ENCODE results near the gene MEF2C.

Gene MEF2C

DNA sequence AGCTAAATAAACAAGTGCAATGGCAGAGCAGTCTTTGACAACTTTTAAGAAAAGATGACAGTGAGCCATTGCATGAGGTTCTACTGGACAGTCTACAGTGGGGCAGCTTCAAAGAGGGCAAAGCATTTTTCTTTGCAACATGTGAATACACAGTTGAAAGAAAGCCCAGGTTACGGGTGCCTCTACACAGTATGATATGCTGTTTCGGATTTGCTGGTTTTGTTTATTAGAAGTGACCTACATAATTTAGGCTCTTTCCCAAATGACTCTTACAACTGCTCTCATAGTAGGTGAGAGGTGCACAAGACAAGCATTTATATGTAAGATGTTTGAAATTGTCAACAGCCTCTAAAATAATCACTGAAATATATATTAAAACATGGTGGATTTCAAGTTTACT, 62.4 kb downstream of the MEF2C start:
- WGBS (ENCODE audit: insufficient coverage, insufficient read length), result no CpG with 5 or more reads among the region's 2 CpGs
- DNase-seq (ENCODE audit: low read depth, low spot score), result no peak

DNA sequence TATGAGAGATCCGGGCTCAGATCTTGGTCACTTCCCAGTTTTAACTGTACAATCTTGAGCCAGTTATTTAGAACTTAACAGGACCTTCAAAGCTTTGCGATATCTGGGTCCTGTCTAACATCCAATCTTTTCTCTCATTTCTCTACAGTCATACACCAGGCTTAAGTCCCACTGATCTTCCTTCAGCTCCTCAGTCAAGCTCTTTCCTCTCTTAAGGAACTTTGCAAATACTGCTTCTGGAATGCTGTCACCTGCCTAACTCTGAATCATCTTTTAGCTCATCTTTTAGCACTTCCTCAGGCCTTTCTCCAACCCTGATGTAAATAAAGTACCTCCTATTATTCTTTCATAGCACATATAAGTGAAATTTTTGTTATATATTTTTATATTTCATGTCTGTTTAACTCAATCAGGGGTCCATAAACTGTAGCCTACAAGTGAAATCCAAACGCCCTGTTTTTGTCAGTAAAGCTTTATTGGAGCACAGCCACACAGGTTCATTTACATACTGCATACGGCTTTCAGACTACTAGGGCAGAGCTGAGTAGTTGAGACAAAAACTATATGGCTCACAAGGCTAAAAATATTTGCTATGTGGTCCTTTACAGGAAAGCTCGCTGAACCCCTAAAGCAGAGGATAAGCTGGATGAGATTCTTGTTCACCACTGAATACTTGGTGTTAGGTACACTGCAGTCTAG, 63.5 kb downstream of the MEF2C start:
- no CpG with 5 or more reads among the region's 5 CpGs for WGBS (ENCODE audit: insufficient coverage, insufficient read length)
- H3K27ac ChIP-seq (ENCODE audit: low read length), result no peak overlapping the region
- DNase-seq (ENCODE audit: low read depth, low spot score), result no peak
- H3K27me3 ChIP-seq (ENCODE audit: control insufficient read depth, insufficient read depth, low read length), result no peaks in the 10 kb centered on the region
- no peaks in the 10 kb centered on the region for H3K9me3 ChIP-seq (ENCODE audit: control insufficient read depth, insufficient read depth, low read length)
- H3K4me1 ChIP-seq (ENCODE audit: control insufficient read depth, insufficient read depth, low read length), result no peaks in the 10 kb centered on the region; the same call in 1 of the 2 replicates
- no peak overlapping the region for H3K4me3 ChIP-seq (ENCODE audit: low read length)
- no peaks in the 10 kb centered on the region for H3K36me3 ChIP-seq (ENCODE audit: control insufficient read depth, insufficient read depth, low read length)

More for the DNA sequence above, 62.4 kb downstream of the MEF2C start:
- Histone ChIP-seq H3K4me1 (ENCODE audit: control insufficient read depth, insufficient read depth, low read length) (no peaks in the 10 kb centered on the region; the same call in 1 of the 2 replicates), H3K27ac (ENCODE audit: low read length) (no peak overlapping the region), H3K4me3 (ENCODE audit: low read length) (no peak overlapping the region), H3K36me3 (ENCODE audit: control insufficient read depth, insufficient read depth, low read length) (no peaks in the 10 kb centered on the region), H3K27me3 (ENCODE audit: control insufficient read depth, insufficient read depth, low read length) (no peaks in the 10 kb centered on the region), H3K9me3 (ENCODE audit: control insufficient read depth, insufficient read depth, low read length) (no peaks in the 10 kb centered on the region)

DNA sequence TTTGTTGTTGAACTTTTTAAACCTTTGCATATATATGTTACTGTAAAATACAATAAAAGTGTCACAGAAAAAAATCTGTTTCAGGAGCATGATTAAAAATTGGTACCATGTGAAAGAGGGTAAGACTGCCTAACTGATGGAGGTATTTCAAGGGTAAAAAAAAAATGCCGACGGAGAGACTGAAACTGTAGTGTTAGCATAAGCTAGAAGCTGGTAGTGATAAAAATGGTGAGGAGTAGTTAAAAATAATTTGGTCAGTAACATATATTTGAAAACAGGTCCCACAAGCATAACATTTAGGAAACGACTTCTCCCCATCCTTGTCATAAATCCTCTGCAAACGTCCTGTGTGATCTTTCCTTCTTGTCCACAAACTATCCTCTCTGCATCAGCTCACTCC, 64.7 kb downstream of the MEF2C start:
- H3K27me3 ChIP-seq (ENCODE audit: control insufficient read depth, insufficient read depth, low read length), result no peaks in the 10 kb centered on the region
- no peak overlapping the region for H3K27ac ChIP-seq (ENCODE audit: low read length)
- H3K4me1 ChIP-seq (ENCODE audit: control insufficient read depth, insufficient read depth, low read length), result peaks cover 1% of the 10 kb centered on the region; the same call in 1 of the 2 replicates
- H3K36me3 ChIP-seq (ENCODE audit: control insufficient read depth, insufficient read depth, low read length), result no peaks in the 10 kb centered on the region
- no CpG with 5 or more reads among the region's 4 CpGs for WGBS (ENCODE audit: insufficient coverage, insufficient read length)
- H3K9me3 ChIP-seq (ENCODE audit: control insufficient read depth, insufficient read depth, low read length), result no peaks in the 10 kb centered on the region
- no peak overlapping the region for H3K4me3 ChIP-seq (ENCODE audit: low read length)
- no peak for DNase-seq (ENCODE audit: low read depth, low spot score)

DNA sequence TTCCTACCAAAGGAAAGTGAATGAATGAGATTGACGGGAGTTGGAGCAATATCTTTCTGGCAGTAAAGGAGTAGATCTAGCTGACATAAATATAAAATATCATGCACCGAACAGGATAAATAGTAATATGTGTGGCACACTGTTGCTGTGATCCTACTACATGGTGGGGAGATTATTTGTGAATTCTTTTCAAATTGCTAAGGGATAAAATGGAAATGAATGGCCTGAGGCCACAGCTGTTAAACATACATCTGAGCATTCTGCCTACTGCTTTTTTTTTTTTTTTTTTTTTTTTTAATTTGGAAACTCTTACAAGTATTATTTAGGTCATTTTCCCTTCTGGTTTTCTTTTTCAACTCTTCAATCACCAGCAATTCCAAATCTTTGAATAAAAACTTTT, 66.8 kb downstream of the MEF2C start:
- WGBS (ENCODE audit: insufficient coverage, insufficient read length), result no CpG with 5 or more reads among the region's 2 CpGs

DNA sequence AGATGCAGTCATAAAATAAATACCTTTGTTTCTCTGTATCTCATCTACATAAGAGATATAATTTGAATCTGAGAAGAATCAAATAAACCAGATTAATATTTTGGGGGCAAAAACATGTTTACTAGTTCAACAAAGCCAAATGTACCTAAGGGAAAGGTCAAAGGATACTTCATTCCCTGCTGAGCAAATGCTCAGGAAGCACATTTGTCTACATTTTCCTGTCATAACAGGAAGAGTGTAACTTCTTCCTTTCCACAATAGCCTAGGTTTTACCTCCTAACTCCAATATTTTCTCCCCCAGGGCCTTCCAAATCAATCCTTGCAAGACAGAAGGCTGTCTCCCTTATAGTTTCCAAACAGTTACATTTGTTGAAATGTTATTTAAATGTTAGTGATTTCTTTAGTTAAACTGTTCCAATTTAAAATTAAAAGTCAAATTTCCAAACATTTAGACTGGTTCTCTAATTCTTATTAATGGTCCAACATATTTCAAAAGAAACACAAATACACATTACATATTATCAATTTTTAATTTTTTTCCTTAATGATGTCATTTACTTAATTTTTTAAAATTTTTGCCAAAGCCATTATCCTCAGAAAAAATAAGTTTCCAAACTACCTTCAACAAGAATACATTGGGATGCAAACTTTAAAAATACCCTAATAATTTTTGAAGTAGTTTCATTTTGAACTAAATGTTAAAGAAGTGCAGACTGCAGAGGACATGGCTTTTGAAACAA, 67.8 kb downstream of the MEF2C start:
- Histone ChIP-seq H3K4me3 (ENCODE audit: low read length) (no peak overlapping the region), H3K4me1 (ENCODE audit: control insufficient read depth, insufficient read depth, low read length) (peaks cover 1% of the 10 kb centered on the region; the same call in 1 of the 2 replicates), H3K36me3 (ENCODE audit: control insufficient read depth, insufficient read depth, low read length) (no peaks in the 10 kb centered on the region), H3K27ac (ENCODE audit: low read length) (no peak overlapping the region), H3K27me3 (ENCODE audit: control insufficient read depth, insufficient read depth, low read length) (no peaks in the 10 kb centered on the region), H3K9me3 (ENCODE audit: control insufficient read depth, insufficient read depth, low read length) (no peaks in the 10 kb centered on the region)
- no peak for DNase-seq (ENCODE audit: low read depth, low spot score)

More for the DNA sequence above, 66.8 kb downstream of the MEF2C start:
- H3K27me3 ChIP-seq (ENCODE audit: control insufficient read depth, insufficient read depth, low read length), result no peaks in the 10 kb centered on the region
- DNase-seq (ENCODE audit: low read depth, low spot score), result no peak
- peaks cover 1% of the 10 kb centered on the region; the same call in 1 of the 2 replicates for H3K4me1 ChIP-seq (ENCODE audit: control insufficient read depth, insufficient read depth, low read length)
- no peak overlapping the region for H3K27ac ChIP-seq (ENCODE audit: low read length)
- no peaks in the 10 kb centered on the region for H3K9me3 ChIP-seq (ENCODE audit: control insufficient read depth, insufficient read depth, low read length)
- H3K36me3 ChIP-seq (ENCODE audit: control insufficient read depth, insufficient read depth, low read length), result no peaks in the 10 kb centered on the region
- no peak overlapping the region for H3K4me3 ChIP-seq (ENCODE audit: low read length)

DNA sequence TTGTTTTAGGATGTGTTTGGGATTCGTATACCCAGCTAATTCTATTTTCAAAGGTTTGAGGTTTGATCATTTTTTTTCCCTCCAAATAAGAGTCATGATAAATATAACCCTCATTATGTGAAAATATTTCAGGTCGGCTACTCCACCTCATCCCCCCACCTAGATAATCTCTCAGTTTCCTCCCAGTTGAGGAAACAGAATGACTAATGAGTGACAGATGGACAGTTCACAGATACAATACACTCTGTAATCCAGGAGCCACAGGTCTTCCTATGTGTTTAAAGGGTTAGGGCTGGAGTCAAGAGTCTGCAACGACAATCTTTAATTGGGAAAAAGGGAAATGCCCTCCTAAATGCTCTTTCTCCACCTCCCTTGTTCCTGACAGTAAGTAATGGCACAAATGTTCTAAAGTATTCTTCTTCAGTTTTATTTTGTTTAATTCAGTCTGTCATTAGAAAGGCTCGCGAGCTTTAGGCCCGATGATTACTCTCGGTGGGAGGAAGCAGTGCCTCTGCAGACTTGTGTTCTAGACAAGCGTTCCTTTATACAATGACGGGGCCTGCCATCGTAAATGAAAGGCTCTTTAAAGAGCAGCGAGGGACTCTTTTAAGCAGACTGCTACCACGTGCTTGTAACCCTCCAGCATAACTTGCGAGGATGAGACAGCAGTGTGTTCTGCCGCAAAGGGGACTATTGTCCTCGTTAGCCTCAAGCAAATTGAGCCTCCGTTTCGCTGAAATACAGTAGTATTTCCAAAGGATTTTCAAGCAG, 69.0 kb downstream of the MEF2C start:
- DNase-seq (ENCODE audit: low read depth, low spot score), result no peak
- no CpG with 5 or more reads among the region's 17 CpGs for WGBS (ENCODE audit: insufficient coverage, insufficient read length)
- H3K4me3 ChIP-seq (ENCODE audit: low read length), result no peak overlapping the region
- H3K36me3 ChIP-seq (ENCODE audit: control insufficient read depth, insufficient read depth, low read length), result no peaks in the 10 kb centered on the region
- no peaks in the 10 kb centered on the region for H3K9me3 ChIP-seq (ENCODE audit: control insufficient read depth, insufficient read depth, low read length)
- no peaks in the 10 kb centered on the region for H3K27me3 ChIP-seq (ENCODE audit: control insufficient read depth, insufficient read depth, low read length)
- no peak overlapping the region for H3K27ac ChIP-seq (ENCODE audit: low read length)
- peaks cover 1% of the 10 kb centered on the region; the same call in 1 of the 2 replicates for H3K4me1 ChIP-seq (ENCODE audit: control insufficient read depth, insufficient read depth, low read length)

DNA sequence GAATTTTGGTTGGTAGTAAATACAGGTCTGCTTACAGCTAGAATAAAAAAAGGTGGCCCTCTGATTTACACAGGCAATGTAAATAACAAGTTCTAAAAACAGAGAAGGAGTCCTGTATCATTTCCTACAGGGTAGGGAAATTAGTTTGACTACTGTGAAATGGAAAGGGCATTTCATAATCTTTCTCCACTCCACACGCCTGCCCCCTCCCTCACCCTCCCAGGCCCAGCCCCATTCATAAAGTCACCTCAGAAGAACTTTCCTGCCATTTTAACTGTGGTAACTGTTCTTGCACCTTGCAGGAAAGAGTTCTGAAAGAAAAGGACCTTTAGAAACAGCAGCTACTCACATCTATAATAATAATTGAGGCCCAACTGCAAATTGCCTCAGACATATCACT, 69.7 kb downstream of the MEF2C start:
- DNase-seq (ENCODE audit: low read depth, low spot score), result no peak
- Histone ChIP-seq H3K4me1 (ENCODE audit: control insufficient read depth, insufficient read depth, low read length) (peaks cover 1% of the 10 kb centered on the region; the same call in 1 of the 2 replicates), H3K4me3 (ENCODE audit: low read length) (no peak overlapping the region), H3K36me3 (ENCODE audit: control insufficient read depth, insufficient read depth, low read length) (no peaks in the 10 kb centered on the region), H3K9me3 (ENCODE audit: control insufficient read depth, insufficient read depth, low read length) (no peaks in the 10 kb centered on the region), H3K27ac (ENCODE audit: low read length) (no peak overlapping the region), H3K27me3 (ENCODE audit: control insufficient read depth, insufficient read depth, low read length) (no peaks in the 10 kb centered on the region)
- WGBS (ENCODE audit: insufficient coverage, insufficient read length), result no CpG with 5 or more reads among the region's 1 CpG

DNA sequence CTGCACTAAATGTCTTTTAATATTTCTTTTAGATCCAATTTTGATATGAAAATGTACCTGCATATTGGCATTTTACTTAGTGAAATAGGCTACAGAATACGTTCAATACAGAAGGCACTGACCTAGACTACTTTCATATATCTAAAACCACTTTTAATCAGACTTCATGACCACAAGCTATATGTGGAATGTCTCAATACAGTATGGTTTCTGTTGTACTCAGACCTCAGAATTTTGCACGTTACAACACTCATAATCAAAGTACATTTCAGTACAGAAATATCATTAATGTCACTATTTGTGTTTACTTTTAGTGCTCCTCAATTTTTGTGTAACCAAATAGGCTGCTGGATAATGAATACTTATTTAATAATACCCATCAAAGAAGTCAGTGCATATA, 74.8 kb downstream of the MEF2C start:
- Histone ChIP-seq H3K27me3 (ENCODE audit: control insufficient read depth, insufficient read depth, low read length) (no peaks in the 10 kb centered on the region), H3K4me3 (ENCODE audit: low read length) (no peak overlapping the region), H3K9me3 (ENCODE audit: control insufficient read depth, insufficient read depth, low read length) (no peaks in the 10 kb centered on the region), H3K36me3 (ENCODE audit: control insufficient read depth, insufficient read depth, low read length) (no peaks in the 10 kb centered on the region), H3K27ac (ENCODE audit: low read length) (no peak overlapping the region), H3K4me1 (ENCODE audit: control insufficient read depth, insufficient read depth, low read length) (no peaks in the 10 kb centered on the region)
- no peak for DNase-seq (ENCODE audit: low read depth, low spot score)
- no CpG with 5 or more reads among the region's 2 CpGs for WGBS (ENCODE audit: insufficient coverage, insufficient read length)

DNA sequence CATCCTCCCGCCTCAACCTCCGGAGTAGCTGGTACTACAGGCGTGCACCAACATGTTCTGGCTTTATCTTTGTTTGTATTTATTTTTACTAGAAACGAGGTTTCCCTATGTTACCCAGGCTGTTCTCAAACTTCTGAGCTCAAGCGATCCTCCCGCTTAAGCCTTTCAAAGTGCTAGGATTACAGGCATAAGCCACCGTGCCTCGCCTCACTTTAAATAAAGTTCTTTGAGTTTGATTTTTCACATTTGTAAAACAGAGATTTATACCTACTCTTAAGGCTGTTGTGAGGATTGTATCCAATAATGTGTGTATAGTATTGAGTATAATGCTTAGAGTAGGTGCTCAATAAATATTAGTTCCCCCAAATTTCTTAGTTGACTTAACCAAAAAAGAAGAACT, 75.7 kb downstream of the MEF2C start:
- no CpG with 5 or more reads among the region's 8 CpGs for WGBS (ENCODE audit: insufficient coverage, insufficient read length)

DNA sequence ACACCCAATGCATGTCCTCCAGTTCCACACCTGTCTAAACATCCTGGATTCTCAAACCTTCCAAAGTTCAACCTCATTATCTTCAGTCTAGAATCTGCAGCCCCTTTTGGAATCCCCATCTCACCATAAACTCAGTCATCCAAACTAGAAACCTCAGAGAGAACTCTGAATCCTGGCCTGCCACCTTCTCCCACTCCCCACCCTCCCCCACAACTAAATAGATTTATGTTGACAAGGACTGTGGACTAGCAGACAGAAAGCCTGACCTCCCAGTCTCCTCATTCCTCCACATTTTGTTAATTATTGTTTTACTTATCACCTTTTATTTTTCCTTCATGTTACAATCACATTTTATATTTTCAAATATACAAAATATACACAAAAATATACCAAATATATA, 76.6 kb downstream of the MEF2C start:
- Histone ChIP-seq H3K4me1 (ENCODE audit: control insufficient read depth, insufficient read depth, low read length) (no peaks in the 10 kb centered on the region), H3K27me3 (ENCODE audit: control insufficient read depth, insufficient read depth, low read length) (no peaks in the 10 kb centered on the region), H3K36me3 (ENCODE audit: control insufficient read depth, insufficient read depth, low read length) (no peaks in the 10 kb centered on the region), H3K9me3 (ENCODE audit: control insufficient read depth, insufficient read depth, low read length) (no peaks in the 10 kb centered on the region), H3K27ac (ENCODE audit: low read length) (no peak overlapping the region), H3K4me3 (ENCODE audit: low read length) (no peak overlapping the region)
- no peak for DNase-seq (ENCODE audit: low read depth, low spot score)

More for the DNA sequence above, 75.7 kb downstream of the MEF2C start:
- no peak for DNase-seq (ENCODE audit: low read depth, low spot score)
- H3K36me3 ChIP-seq (ENCODE audit: control insufficient read depth, insufficient read depth, low read length), result no peaks in the 10 kb centered on the region
- no peaks in the 10 kb centered on the region for H3K9me3 ChIP-seq (ENCODE audit: control insufficient read depth, insufficient read depth, low read length)
- no peaks in the 10 kb centered on the region for H3K4me1 ChIP-seq (ENCODE audit: control insufficient read depth, insufficient read depth, low read length)
- H3K27ac ChIP-seq (ENCODE audit: low read length), result no peak overlapping the region
- no peak overlapping the region for H3K4me3 ChIP-seq (ENCODE audit: low read length)
- no peaks in the 10 kb centered on the region for H3K27me3 ChIP-seq (ENCODE audit: control insufficient read depth, insufficient read depth, low read length)
